GM12878 (cell line): ENCODE measurements around the gene FRMD3. TPM values are rescaled to one million over a fixed set of nuclear protein-coding genes. Genes with fewer than 3 reads are reported as not detected.

Source experiments
- ATAC-seq: fragments of 200-7000 bp; cut with Tn5 transposase; 3 replicates; pipeline ENCODE4 v1.9.1; 2020; ENCODE audit warnings: mild to moderate bottlenecking, moderate library complexity
- BruUV-seq: library from RNA; stranded (reverse); fragments of 400-500 nt; replicated peaks from 2 replicates; lab custom pipeline; 2021; lab: Mats Ljungman, UMichigan
- CTCF ChIA-PET: fragments of 300-600 bp; sonication (Branson Sonifier 250); formaldehyde crosslinking; extraction: SDS; loops from one replicate; lab custom pipeline; 2021; ENCODE audit warnings: inconsistent platforms; lab: Yijun Ruan, JAX
- POLR2A ChIA-PET: fragments of 350-600 bp; formaldehyde crosslinking; extraction: SDS; loops from one replicate; lab custom pipeline; 2021; ENCODE audit warnings: inconsistent platforms; lab: Charles Lee
- RAD21 ChIA-PET: fragments of 300-600 bp; sonication (Branson Sonifier 250); formaldehyde crosslinking; loops from one replicate; lab custom pipeline; 2023; ENCODE audit warnings: antibody characterized with exemption; ENCODE audit not compliant: unreplicated experiment; lab: Charles Lee
- SMC1A ChIA-PET: fragments of 300-600 bp; sonication (Branson Sonifier 250); formaldehyde crosslinking; loops from one replicate; lab custom pipeline; 2023; ENCODE audit not compliant: unreplicated experiment, uncharacterized antibody; lab: Charles Lee
- DNase-seq: peaks from one replicate; pipeline ENCODE4 v3.0.0-alpha.2; 2011; ENCODE audit warnings: low read depth, low spot score
- FAIRE-seq: peaks from 3 replicates; lab custom pipeline; 2011; peaks lifted over from hg19 to GRCh38; lab: Jason Lieb, UNC
- H2AFZ ChIP-seq: 2 replicates; pipeline ENCODE4 v1.6.0; 2011; ENCODE audit warnings: low read depth, low read length, control low read depth; ENCODE audit not compliant: control insufficient read depth
- H3K27ac ChIP-seq: 2 replicates; pipeline ENCODE4 v1.5.1; 2011; ENCODE audit warnings: control low read depth; ENCODE audit not compliant: control insufficient read depth, insufficient read depth
- H3K27me3 ChIP-seq, 2 experiments: replicated peaks in 1 of 2; 2 replicates each; pipeline versions ENCODE4 v1.6.0 to v1.6.1; 2011; ENCODE audit warnings: low read length in 1 of 2; ENCODE audit not compliant: control insufficient read depth in 2 of 2, insufficient read depth in 2 of 2
- H3K36me3 ChIP-seq, 2 experiments: 2 replicates each; pipeline ENCODE4 v1.5.1; 2011; ENCODE audit warnings: low read length in 1 of 2; ENCODE audit not compliant: control insufficient read depth in 2 of 2, insufficient read depth in 2 of 2
- H3K4me1 ChIP-seq: 2 replicates; pipeline ENCODE4 v1.6.1; 2011; ENCODE audit warnings: mild to moderate bottlenecking, low read length, moderate library complexity, mixed read lengths; ENCODE audit not compliant: control insufficient read depth, insufficient read depth
- H3K4me2 ChIP-seq: 2 replicates; pipeline ENCODE4 v1.6.0; 2011; ENCODE audit warnings: control low read depth; ENCODE audit not compliant: control insufficient read depth, insufficient read depth
- H3K4me3 ChIP-seq: fragments of 200-600 bp; sonication (generic); 2 replicates; pipeline ENCODE4 v1.5.1; 2016
- H3K79me2 ChIP-seq: 2 replicates; pipeline ENCODE4 v1.6.0; 2011; ENCODE audit warnings: low read length; ENCODE audit not compliant: control insufficient read depth, insufficient read depth
- H3K9ac ChIP-seq: 2 replicates; pipeline ENCODE4 v1.8.0; 2011; ENCODE audit warnings: low read length, control low read depth, mixed read lengths; ENCODE audit not compliant: control insufficient read depth, insufficient read depth
- H3K9me3 ChIP-seq: replicated peaks from 3 replicates; pipeline ENCODE4 v1.5.1; 2011; ENCODE audit warnings: mild to moderate bottlenecking, low read length; ENCODE audit not compliant: control insufficient read depth, insufficient read depth
- H4K20me1 ChIP-seq: 2 replicates; pipeline ENCODE4 v1.6.0; 2011; ENCODE audit not compliant: control insufficient read depth, insufficient read depth
- BMI1 ChIP-seq: fragments of 450-650 bp; IDR thresholded peaks from 2 replicates; pipeline ENCODE4 v1.6.1; 2016; ENCODE audit warnings: mild to moderate bottlenecking, moderate library complexity, borderline replicate concordance
- CBX3 ChIP-seq: fragments of 200-600 bp; sonication (generic); IDR thresholded peaks from 2 replicates; pipeline ENCODE4 v1.6.1; 2016; ENCODE audit warnings: low read depth, borderline replicate concordance
- HDAC2 ChIP-seq: fragments of 200-600 bp; sonication (generic); IDR thresholded peaks from 2 replicates; pipeline ENCODE4 v1.6.1; 2017
- JUNB ChIP-seq: IDR thresholded peaks from 2 replicates; pipeline ENCODE4 v1.6.1; 2016; ENCODE audit warnings: antibody characterized with exemption, mild to moderate bottlenecking
- NR2F1 ChIP-seq: fragments of 450-650 bp; conservative IDR thresholded peaks from 2 replicates; pipeline ENCODE4 v1.6.1; 2017; ENCODE audit warnings: mild to moderate bottlenecking
- SPI1 ChIP-seq: IDR thresholded peaks from 2 replicates; pipeline ENCODE4 v1.6.1; 2011; ENCODE audit warnings: low read depth, mild to moderate bottlenecking, low read length, moderate library complexity, borderline replicate concordance; ENCODE audit not compliant: insufficient read depth
- SUZ12 ChIP-seq: fragments of 200-600 bp; sonication (generic); IDR thresholded peaks from one replicate; pipeline ENCODE4 v1.6.1; 2018; ENCODE audit warnings: antibody characterized with exemption, mild to moderate bottlenecking; ENCODE audit not compliant: unreplicated experiment
- TCF7 ChIP-seq: IDR thresholded peaks from 2 replicates; pipeline ENCODE4 v1.6.1; 2014; ENCODE audit warnings: antibody characterized with exemption, borderline replicate concordance
- WRNIP1 ChIP-seq: IDR thresholded peaks from 2 replicates; pipeline ENCODE4 v1.6.1; 2011; ENCODE audit warnings: low read depth, low read length, improper control_type of control experiment, borderline replicate concordance
- ZZZ3 ChIP-seq: IDR thresholded peaks from 2 replicates; pipeline ENCODE4 v1.6.1; 2011; ENCODE audit warnings: low read depth; ENCODE audit not compliant: control insufficient read depth, insufficient read length
- WGBS: methylation state at CpG from one replicate; pipeline ENCODE4 v1.1.6; 2016; ENCODE audit warnings: low lambda C conversion rate; ENCODE audit not compliant: insufficient replicate concordance, insufficient coverage; ENCODE audit errors: missing lambda C conversion rate; 5-methylcytosine and 5-hydroxymethylcytosine counted together
- in situ Hi-C: fragments of 300-500 bp; cut with MboI; formaldehyde crosslinking; loops from 9 replicates; pipeline ENCODE4 v1.14.3; 2018; ENCODE audit warnings: mixed read lengths
- intact Hi-C: fragments of 100-400 bp; cut with micrococcal nuclease; formaldehyde crosslinking; loops from one replicate; pipeline ENCODE4 v1.14.2; 2022; ENCODE audit not compliant: unreplicated experiment
- polyA plus RNA-seq, 11 experiments: library from polyadenylated mRNA; depleted of rRNA in 4 of 11; unstranded in 6 of 11; stranded (reverse) in 5 of 11; fragments of >200 nt; fragmentation: Nextera tagmentation in 4 of 11; fragmentation: Illumina TruSeq in 1 of 11; extraction: Ambion mirVana in 4 of 11; extraction: Trizol in 1 of 11; gene quantifications; 1 replicate in 1 of 11; 2 replicates in 10 of 11; pipeline versions ENCODE4 v1.2.1 to v1.2.3, GENCODE V29; 2011 to 2016; ENCODE audit warnings: inconsistent platforms in 2 of 11, missing spikeins in 2 of 11, low read depth in 1 of 11
- total RNA-seq, 4 experiments: library from RNA; depleted of rRNA in 3 of 4; stranded (reverse); fragments of >200 nt in 3 of 4; fragmentation: Illumina TruSeq in 1 of 4; extraction: Trizol in 1 of 4; gene quantifications; 2 replicates each; pipeline versions ENCODE4 v1.2.1 to v1.2.3, GENCODE V29; 2013 to 2021
- TF ChIP-seq, protein P1 (sequence below): fragments of 450-650 bp; IDR thresholded peaks from 2 replicates; pipeline ENCODE4 v1.6.1; 2014; ENCODE audit warnings: mild to moderate bottlenecking
- TF ChIP-seq, protein P2 (sequence below): fragments of 450-650 bp; IDR thresholded peaks from 2 replicates; pipeline ENCODE4 v1.6.1; 2016; ENCODE audit warnings: mild to moderate bottlenecking
- TF ChIP-seq, protein P3 (sequence below): IDR thresholded peaks from 2 replicates; pipeline ENCODE4 v1.6.1; 2011; ENCODE audit warnings: low read depth, mild to moderate bottlenecking, low read length, moderate library complexity, borderline replicate concordance; ENCODE audit errors: extremely low read depth

FRMD3 gene
- total and polyA plus RNA-seq, 10 of the 15 experiments (the other 5 are each of a cell fraction or from before 2014, with no cell fraction given), result 0.04 to 0.68 (median 0.21) TPM; not detected in 1

DNA sequence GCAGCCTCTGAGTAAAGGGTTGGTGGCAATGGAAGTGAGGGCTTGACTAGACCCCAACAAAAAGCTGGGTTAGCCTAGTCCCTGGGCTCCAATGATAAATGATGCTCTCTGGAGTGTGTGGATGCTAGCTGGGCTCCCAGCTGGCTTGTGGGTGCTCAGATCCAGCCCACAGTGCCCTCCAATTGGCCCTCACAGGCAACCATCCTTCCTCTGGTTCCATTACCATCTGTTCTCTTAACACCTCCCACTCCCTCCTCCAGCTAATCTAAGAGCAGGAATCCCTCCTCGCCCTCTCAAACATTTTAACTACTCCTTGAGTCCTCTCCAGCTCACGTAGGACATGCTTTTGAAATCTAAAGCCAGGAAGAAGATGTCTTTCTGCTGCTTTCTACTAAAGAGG lies 25.2 kb upstream of the FRMD3 start:
- no peak for ATAC-seq
- TF ChIP-seq BMI1 (no peak), HDAC2 (no peak), WRNIP1 (no peak), CBX3 (no peak), NR2F1 (no peak), SPI1 (no peak), SUZ12 (no peak), JUNB (no peak), TCF7 (no peak), ZZZ3 (no peak)
- TF ChIP-seq, protein P1, sequence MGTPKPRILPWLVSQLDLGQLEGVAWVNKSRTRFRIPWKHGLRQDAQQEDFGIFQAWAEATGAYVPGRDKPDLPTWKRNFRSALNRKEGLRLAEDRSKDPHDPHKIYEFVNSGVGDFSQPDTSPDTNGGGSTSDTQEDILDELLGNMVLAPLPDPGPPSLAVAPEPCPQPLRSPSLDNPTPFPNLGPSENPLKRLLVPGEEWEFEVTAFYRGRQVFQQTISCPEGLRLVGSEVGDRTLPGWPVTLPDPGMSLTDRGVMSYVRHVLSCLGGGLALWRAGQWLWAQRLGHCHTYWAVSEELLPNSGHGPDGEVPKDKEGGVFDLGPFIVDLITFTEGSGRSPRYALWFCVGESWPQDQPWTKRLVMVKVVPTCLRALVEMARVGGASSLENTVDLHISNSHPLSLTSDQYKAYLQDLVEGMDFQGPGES, result no peak
- TF ChIP-seq, protein P2, sequence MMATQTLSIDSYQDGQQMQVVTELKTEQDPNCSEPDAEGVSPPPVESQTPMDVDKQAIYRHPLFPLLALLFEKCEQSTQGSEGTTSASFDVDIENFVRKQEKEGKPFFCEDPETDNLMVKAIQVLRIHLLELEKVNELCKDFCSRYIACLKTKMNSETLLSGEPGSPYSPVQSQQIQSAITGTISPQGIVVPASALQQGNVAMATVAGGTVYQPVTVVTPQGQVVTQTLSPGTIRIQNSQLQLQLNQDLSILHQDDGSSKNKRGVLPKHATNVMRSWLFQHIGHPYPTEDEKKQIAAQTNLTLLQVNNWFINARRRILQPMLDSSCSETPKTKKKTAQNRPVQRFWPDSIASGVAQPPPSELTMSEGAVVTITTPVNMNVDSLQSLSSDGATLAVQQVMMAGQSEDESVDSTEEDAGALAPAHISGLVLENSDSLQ, result no peak
- TF ChIP-seq, protein P3, sequence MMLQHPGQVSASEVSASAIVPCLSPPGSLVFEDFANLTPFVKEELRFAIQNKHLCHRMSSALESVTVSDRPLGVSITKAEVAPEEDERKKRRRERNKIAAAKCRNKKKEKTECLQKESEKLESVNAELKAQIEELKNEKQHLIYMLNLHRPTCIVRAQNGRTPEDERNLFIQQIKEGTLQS, result no peak
- TF ChIP-seq, all 136 proteins: peak for 0
- POLR2A ChIA-PET, result no interaction called here
- Histone ChIP-seq H2AFZ (no peak overlapping the region), H3K9me3 (no peaks in the 10 kb centered on the region), H3K4me1 (no peaks in the 10 kb centered on the region), H3K9ac (no peak overlapping the region), H3K27ac (no peak overlapping the region), H3K4me2 (no peak overlapping the region), H3K4me3 (no peak overlapping the region), H4K20me1 (no peaks in the 10 kb centered on the region), H3K27me3 (no peaks in the 10 kb centered on the region), H3K79me2 (no peaks in the 10 kb centered on the region), H3K36me3 (no peaks in the 10 kb centered on the region)
- intact Hi-C loops, result no loop called here
- RAD21 ChIA-PET, result no interaction called here
- in situ Hi-C loops, result no loop called here
- FAIRE-seq (no peak), DNase-seq (no peak)
- SMC1A ChIA-PET, result no interaction called here
- CTCF ChIA-PET, result interaction anchor here (0.5 to 0.6 kb wide), 2 partner anchors 277 to 690 kb away, joined by 3 read pairs; no protein-coding TSS in a partner anchor
- WGBS, result 3% methylated on average over 2 of the region's 2 CpGs
- no TSS peak for BruUV-seq
